Activated T-cell treated with anti-CD3 and anti-CD28 coated beads for 4 hours (primary cell): ENCODE results near the gene AGAP1.
"Not testable (repeated sequence)": the region's sequence is repeated elsewhere in the genome, so short reads cannot be mapped to it uniquely, and the experiment has no call there.

ENCODE experiments used
- DNase-seq: peaks from one replicate; pipeline ENCODE4 v3.0.0-alpha.2; 2020

The AGAP1 gene

GRCh38 chr2:235747786-235748091 is 253.9 kb downstream of the AGAP1 start:
- DNase-seq: no peak

- DNase-seq: no peak
Observed at GRCh38 chr2:235749121-235749770, 255.4 kb downstream of the AGAP1 start.

GRCh38 chr2:235749771-235750160 is 255.9 kb downstream of the AGAP1 start:
- DNase-seq: no peak

GRCh38 chr2:235752846-235753245 is 259.0 kb downstream of the AGAP1 start:
- no peak for DNase-seq

- no peak for DNase-seq
Observed at GRCh38 chr2:235754357-235755207, 260.7 kb downstream of the AGAP1 start.

- no peak for DNase-seq
Observed at GRCh38 chr2:235756491-235756890, 262.6 kb downstream of the AGAP1 start.

GRCh38 chr2:235757212-235757611 is 263.4 kb downstream of the AGAP1 start:
- DNase-seq: no peak

GRCh38 chr2:235757640-235758039 is 263.8 kb downstream of the AGAP1 start:
- no peak for DNase-seq

GRCh38 chr2:235762832-235763598 is 269.2 kb downstream of the AGAP1 start:
- DNase-seq: no peak

- DNase-seq: no peak
Observed at GRCh38 chr2:235763816-235764215, 270.0 kb downstream of the AGAP1 start.

- DNase-seq: not testable (repeated sequence)
Observed at GRCh38 chr2:235764478-235764877, 270.6 kb downstream of the AGAP1 start.

GRCh38 chr2:235765181-235765820 is 271.5 kb downstream of the AGAP1 start:
- DNase-seq: no peak

- peak; percentile 42 for DNase-seq
Observed at GRCh38 chr2:235766278-235766677, 272.4 kb downstream of the AGAP1 start.

GRCh38 chr2:235768606-235769005 is 274.8 kb downstream of the AGAP1 start:
- no peak for DNase-seq

- no peak for DNase-seq
Observed at GRCh38 chr2:235769046-235769445, 275.2 kb downstream of the AGAP1 start.

- DNase-seq: no peak
Observed at GRCh38 chr2:235770909-235771820, 277.3 kb downstream of the AGAP1 start.

GRCh38 chr2:235773188-235773928 is 279.5 kb downstream of the AGAP1 start:
- DNase-seq: no peak

- no peak for DNase-seq
Observed at GRCh38 chr2:235774153-235774870, 280.5 kb downstream of the AGAP1 start.

- no peak for DNase-seq
Observed at GRCh38 chr2:235776531-235776930, 282.7 kb downstream of the AGAP1 start.

- DNase-seq: peak; percentile 36
Observed at GRCh38 chr2:235779444-235779896, 285.6 kb downstream of the AGAP1 start.

GRCh38 chr2:235780401-235780800 is 286.6 kb downstream of the AGAP1 start:
- DNase-seq: no peak
